ENCODE measurements around the gene NEDD4L. TPM values are rescaled to one million over a fixed set of nuclear protein-coding genes. Genes with fewer than 3 reads are reported as not detected.

The NEDD4L gene
- total RNA-seq, 2 experiments from 2014 or later = 3.2 to 3.3 TPM

DNA sequence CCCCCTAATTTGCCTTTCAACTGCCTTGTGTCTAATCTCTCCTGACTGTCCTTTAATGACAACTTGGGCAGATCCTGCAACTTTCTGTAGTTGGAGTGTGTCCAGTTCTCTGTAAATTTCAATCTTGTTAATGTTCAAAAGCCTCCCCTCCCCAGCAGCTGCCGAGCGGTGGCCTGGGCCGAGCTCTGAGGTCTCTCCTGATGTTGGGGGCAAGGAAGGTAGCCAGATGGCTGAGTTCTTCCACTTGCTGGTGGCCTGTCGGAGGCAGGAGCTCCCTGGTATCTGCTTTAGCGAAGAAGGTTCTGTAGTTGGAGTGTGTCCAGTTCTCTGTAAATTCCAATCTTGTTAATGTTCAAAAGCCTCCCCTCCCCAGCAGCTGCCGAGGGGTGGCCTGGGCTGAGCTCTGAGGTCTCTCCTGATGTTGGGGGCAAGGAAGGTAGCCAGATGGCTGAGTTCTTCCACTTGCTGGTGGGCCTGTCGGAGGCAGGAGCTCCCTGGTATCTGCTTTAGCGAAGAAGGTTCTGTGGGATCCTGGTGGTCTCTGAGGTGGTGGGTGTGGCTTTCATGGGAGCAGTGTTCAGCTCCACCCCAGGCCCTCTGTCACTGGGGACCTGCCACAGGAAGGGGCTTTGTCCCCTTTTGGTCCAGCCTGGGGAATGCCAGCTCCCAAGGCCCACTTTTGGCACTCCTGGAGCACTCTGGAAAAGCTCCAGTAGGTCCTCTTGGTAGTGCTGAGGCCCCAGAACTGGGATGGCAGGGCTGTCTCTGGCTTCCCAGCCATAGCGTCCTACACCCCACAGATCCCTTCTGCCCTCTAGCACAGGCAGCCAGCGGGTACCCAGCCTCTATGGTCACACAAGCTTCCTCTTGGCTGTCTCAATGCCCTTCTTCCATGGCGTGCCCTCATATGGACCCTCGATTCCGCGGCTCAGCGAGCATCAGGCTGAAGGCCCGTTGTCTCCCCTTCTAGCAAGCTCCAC lies 373.0 kb downstream of the NEDD4L start:
- no peak for TF ChIP-seq EZH2phosphoT487 (IDR thresholded peaks at IDR 0.05; ENCODE audit: borderline replicate concordance, low read depth, low read length)
- TF ChIP-seq, protein P1, sequence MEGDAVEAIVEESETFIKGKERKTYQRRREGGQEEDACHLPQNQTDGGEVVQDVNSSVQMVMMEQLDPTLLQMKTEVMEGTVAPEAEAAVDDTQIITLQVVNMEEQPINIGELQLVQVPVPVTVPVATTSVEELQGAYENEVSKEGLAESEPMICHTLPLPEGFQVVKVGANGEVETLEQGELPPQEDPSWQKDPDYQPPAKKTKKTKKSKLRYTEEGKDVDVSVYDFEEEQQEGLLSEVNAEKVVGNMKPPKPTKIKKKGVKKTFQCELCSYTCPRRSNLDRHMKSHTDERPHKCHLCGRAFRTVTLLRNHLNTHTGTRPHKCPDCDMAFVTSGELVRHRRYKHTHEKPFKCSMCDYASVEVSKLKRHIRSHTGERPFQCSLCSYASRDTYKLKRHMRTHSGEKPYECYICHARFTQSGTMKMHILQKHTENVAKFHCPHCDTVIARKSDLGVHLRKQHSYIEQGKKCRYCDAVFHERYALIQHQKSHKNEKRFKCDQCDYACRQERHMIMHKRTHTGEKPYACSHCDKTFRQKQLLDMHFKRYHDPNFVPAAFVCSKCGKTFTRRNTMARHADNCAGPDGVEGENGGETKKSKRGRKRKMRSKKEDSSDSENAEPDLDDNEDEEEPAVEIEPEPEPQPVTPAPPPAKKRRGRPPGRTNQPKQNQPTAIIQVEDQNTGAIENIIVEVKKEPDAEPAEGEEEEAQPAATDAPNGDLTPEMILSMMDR (conservative IDR thresholded peaks at IDR 0.05; ENCODE audit: low read length) = no peak
- ChIA-PET POLR2A (no interaction called here), CTCF (ENCODE audit: unreplicated experiment) (no interaction called here)
- BruUV-seq (replicated peaks) = no TSS peak
- intact Hi-C loops (cut with micrococcal nuclease; ENCODE audit: unreplicated experiment) = no loop called here
- DNase-seq (ENCODE audit: low spot score) = no peak
- H3K9me3 ChIP-seq (ENCODE audit: low read length) = no peaks in the 10 kb centered on the region
- H3K36me3 ChIP-seq (ENCODE audit: insufficient read depth, low read length) = no peaks in the 10 kb centered on the region
- no peaks in the 10 kb centered on the region for H3K4me1 ChIP-seq (ENCODE audit: insufficient read depth, low read length, poor library complexity, severe bottlenecking)
- H4K20me1 ChIP-seq (ENCODE audit: insufficient read depth, low read length) = no peaks in the 10 kb centered on the region
- H2AFZ ChIP-seq (ENCODE audit: low read length) = no peak overlapping the region
- H3K4me2 ChIP-seq (ENCODE audit: low read length) = no peak overlapping the region
- H3K27ac ChIP-seq (ENCODE audit: low read depth, low read length, poor library complexity, severe bottlenecking) = no peak overlapping the region
- no peaks in the 10 kb centered on the region for H3K9me2 ChIP-seq (ENCODE audit: insufficient read depth, low read length)
- H3K4me3 ChIP-seq (ENCODE audit: low read depth, low read length, poor library complexity, severe bottlenecking) = no peak overlapping the region
- no peaks in the 10 kb centered on the region for H3K79me2 ChIP-seq (ENCODE audit: insufficient read depth, low read depth, low read length)

DNA sequence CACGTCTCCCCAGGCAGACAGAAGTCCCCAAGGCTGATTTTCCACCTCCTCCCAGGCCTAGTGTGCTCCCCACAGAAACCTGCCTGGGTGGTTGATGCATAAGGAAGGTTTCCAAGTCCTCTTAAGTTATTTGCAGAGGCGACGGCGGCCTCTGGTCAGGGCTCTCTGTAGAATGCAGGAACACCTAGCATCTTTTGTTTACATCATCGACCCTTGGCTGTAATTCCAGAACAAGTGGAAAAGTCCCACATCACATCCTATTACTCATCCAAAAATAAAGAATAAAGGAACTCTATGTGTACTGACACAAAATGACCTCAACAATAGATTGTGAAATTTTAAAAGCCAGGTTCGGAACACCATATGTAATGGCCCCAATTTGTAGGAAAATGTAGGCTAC lies 373.7 kb downstream of the NEDD4L start:
- Histone ChIP-seq H3K36me3 (ENCODE audit: insufficient read depth, low read length) (no peaks in the 10 kb centered on the region), H3K27ac (ENCODE audit: low read depth, low read length, poor library complexity, severe bottlenecking) (no peak overlapping the region), H3K4me1 (ENCODE audit: insufficient read depth, low read length, poor library complexity, severe bottlenecking) (no peaks in the 10 kb centered on the region), H3K9me2 (ENCODE audit: insufficient read depth, low read length) (no peaks in the 10 kb centered on the region), H3K4me2 (ENCODE audit: low read length) (no peak overlapping the region), H4K20me1 (ENCODE audit: insufficient read depth, low read length) (no peaks in the 10 kb centered on the region), H2AFZ (ENCODE audit: low read length) (no peak overlapping the region), H3K79me2 (ENCODE audit: insufficient read depth, low read depth, low read length) (no peaks in the 10 kb centered on the region), H3K9me3 (ENCODE audit: low read length) (no peaks in the 10 kb centered on the region), H3K4me3 (ENCODE audit: low read depth, low read length, poor library complexity, severe bottlenecking) (no peak overlapping the region)
- no TSS peak for BruUV-seq (replicated peaks)
- POLR2A ChIA-PET = no interaction called here
- no peak for DNase-seq (ENCODE audit: low spot score)
- TF ChIP-seq EZH2phosphoT487 (IDR thresholded peaks at IDR 0.05; ENCODE audit: borderline replicate concordance, low read depth, low read length) = no peak
- TF ChIP-seq, protein P1 (conservative IDR thresholded peaks at IDR 0.05; ENCODE audit: low read length) = no peak
- CTCF ChIA-PET (ENCODE audit: unreplicated experiment) = no interaction called here
- intact Hi-C loops (cut with micrococcal nuclease; ENCODE audit: unreplicated experiment) = no loop called here

DNA sequence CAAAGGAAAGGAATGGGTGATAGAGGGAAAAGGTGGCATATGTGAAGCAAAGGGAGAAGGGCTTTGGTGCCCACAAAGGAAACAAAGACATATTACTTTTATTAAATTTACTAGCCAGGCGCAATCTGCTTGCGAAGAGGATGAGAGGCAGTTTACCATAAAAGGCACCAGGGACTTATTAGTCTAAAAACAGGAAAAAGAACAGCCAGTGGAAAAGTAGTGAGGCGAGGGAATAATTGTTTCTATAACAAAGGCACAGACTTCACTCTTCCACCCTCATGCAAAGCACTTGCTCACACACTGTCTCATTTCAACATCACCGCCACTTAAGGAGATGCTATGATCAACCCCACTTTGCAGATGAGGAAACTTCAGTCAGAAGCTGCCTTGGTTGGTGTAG lies 374.3 kb downstream of the NEDD4L start:
- Histone ChIP-seq H3K27ac (ENCODE audit: low read depth, low read length, poor library complexity, severe bottlenecking) (no peak overlapping the region), H3K4me1 (ENCODE audit: insufficient read depth, low read length, poor library complexity, severe bottlenecking) (no peaks in the 10 kb centered on the region), H4K20me1 (ENCODE audit: insufficient read depth, low read length) (no peaks in the 10 kb centered on the region), H3K36me3 (ENCODE audit: insufficient read depth, low read length) (no peaks in the 10 kb centered on the region), H3K4me2 (ENCODE audit: low read length) (no peak overlapping the region), H2AFZ (ENCODE audit: low read length) (no peak overlapping the region), H3K9me2 (ENCODE audit: insufficient read depth, low read length) (no peaks in the 10 kb centered on the region), H3K79me2 (ENCODE audit: insufficient read depth, low read depth, low read length) (no peaks in the 10 kb centered on the region), H3K9me3 (ENCODE audit: low read length) (no peaks in the 10 kb centered on the region), H3K4me3 (ENCODE audit: low read depth, low read length, poor library complexity, severe bottlenecking) (no peak overlapping the region)
- no peak for TF ChIP-seq EZH2phosphoT487 (IDR thresholded peaks at IDR 0.05; ENCODE audit: borderline replicate concordance, low read depth, low read length)
- TF ChIP-seq, protein P1 (conservative IDR thresholded peaks at IDR 0.05; ENCODE audit: low read length) = no peak
- DNase-seq (ENCODE audit: low spot score) = no peak
- ChIA-PET POLR2A (no interaction called here), CTCF (ENCODE audit: unreplicated experiment) (no interaction called here)
- no TSS peak for BruUV-seq (replicated peaks)
- intact Hi-C loops (cut with micrococcal nuclease; ENCODE audit: unreplicated experiment) = no loop called here

All from OCI-LY7 (cell line).